ENCODE results near the gene KAZALD1.

KAZALD1 gene

DNA sequence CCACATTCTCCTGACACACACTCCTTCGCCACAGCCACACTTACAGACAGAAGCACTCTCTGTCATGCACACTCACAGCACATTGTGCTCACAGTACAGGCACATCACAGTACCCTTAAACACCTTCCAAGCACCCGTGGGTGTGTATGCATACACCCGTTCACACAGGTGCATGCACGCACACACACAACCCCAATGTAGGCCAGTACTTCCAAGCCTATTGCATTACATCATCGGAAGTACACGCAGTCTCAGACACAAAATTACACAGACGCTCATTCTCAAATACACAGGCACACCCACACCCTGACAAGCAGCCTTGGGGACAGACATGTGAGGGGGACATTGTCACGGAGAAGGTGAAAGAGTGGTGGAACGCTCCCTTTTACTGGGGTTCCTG is 11.1 kb downstream of the KAZALD1 start:
- no peaks in the 10 kb centered on the region for H3K36me3 ChIP-seq (ENCODE audit: control insufficient read depth in 1 of 2, insufficient read depth in 2 of 2, low read length in 2 of 2)
- no peak overlapping the region for H2AFZ ChIP-seq (ENCODE audit: insufficient read depth, low read length, poor library complexity)
- H3K9ac ChIP-seq (ENCODE audit: low read length), result no peak overlapping the region
- no peak overlapping the region for H2BK120ac ChIP-seq (ENCODE audit: insufficient read depth, low read length, poor library complexity)
- peaks cover 4% of the 10 kb centered on the region for H3K9me3 ChIP-seq (ENCODE audit: insufficient read depth, low read depth, low read length)
- H2BK12ac ChIP-seq (ENCODE audit: low read length), result no peak overlapping the region
- H3K4me1 ChIP-seq (ENCODE audit: control insufficient read depth in 1 of 2, insufficient read depth in 2 of 2, low read length in 2 of 2), result no peaks in the 10 kb centered on the region
- no peak overlapping the region for H3K14ac ChIP-seq (ENCODE audit: low read length)
- no peak overlapping the region for H3K27ac ChIP-seq (ENCODE audit: low read depth, low read length)
- H4K12ac ChIP-seq (ENCODE audit: low read depth, low read length), result no peak overlapping the region
- no peak overlapping the region for H3K4me2 ChIP-seq (ENCODE audit: low read length)
- no peak overlapping the region for H3K18ac ChIP-seq (ENCODE audit: low read length)
- H3K79me2 ChIP-seq (ENCODE audit: control insufficient read depth, insufficient read depth, low read length, poor library complexity), result no peaks in the 10 kb centered on the region
- H2AK5ac ChIP-seq (ENCODE audit: low read length), result no peak overlapping the region
- no CpG with 5 or more reads among the region's 9 CpGs for WGBS (ENCODE audit: extremely low coverage, insufficient coverage, insufficient read length)
- H4K91ac ChIP-seq (ENCODE audit: low read depth, low read length), result no peak overlapping the region
- H2BK5ac ChIP-seq (ENCODE audit: low read depth, low read length, poor library complexity), result no peak overlapping the region
- H3K23ac ChIP-seq (ENCODE audit: low read length), result no peak overlapping the region
- peak overlapping the region; percentile 54 for H3K4me3 ChIP-seq (ENCODE audit: low read depth, low read length)
- no peaks in the 10 kb centered on the region for H3K79me1 ChIP-seq (ENCODE audit: low read length)
- H3K4ac ChIP-seq (ENCODE audit: low read depth, low read length), result no peak overlapping the region
- DNase-seq, result no peak
- H4K8ac ChIP-seq (ENCODE audit: low read depth, low read length), result no peak overlapping the region
- peaks cover 8% of the 10 kb centered on the region for H3K27me3 ChIP-seq (ENCODE audit: insufficient read depth, low read length)

DNA sequence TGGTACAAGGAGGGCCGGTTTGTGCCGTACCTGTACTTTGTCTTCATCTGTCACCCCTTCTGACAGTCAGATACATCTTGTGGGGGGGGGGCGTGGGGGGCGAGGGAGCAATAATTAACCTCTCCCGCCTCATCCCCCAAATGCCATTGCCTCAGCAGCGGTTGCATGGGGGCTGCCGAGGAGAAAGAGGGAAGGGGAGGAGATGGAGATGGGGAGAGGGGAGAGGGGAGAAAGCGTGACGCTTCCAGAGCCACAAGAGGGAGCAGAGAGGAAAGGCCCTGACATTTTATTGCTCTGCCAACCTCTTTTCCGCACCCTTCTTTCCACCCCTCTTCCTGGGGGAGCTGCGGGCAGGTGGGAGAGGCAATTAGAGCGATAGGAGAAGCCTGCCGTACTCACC is 11.8 kb downstream of the KAZALD1 start:
- Histone ChIP-seq H3K4me2 (ENCODE audit: low read length) (no peak overlapping the region), H2BK5ac (ENCODE audit: low read depth, low read length, poor library complexity) (no peak overlapping the region), H4K8ac (ENCODE audit: low read depth, low read length) (no peak overlapping the region), H3K27ac (ENCODE audit: low read depth, low read length) (no peak overlapping the region), H3K23ac (ENCODE audit: low read length) (no peak overlapping the region), H3K4ac (ENCODE audit: low read depth, low read length) (no peak overlapping the region), H3K14ac (ENCODE audit: low read length) (no peak overlapping the region), H2AK5ac (ENCODE audit: low read length) (no peak overlapping the region), H3K79me1 (ENCODE audit: low read length) (no peaks in the 10 kb centered on the region), H3K4me3 (ENCODE audit: low read depth, low read length) (no peak overlapping the region), H3K18ac (ENCODE audit: low read length) (no peak overlapping the region), H3K4me1 (ENCODE audit: control insufficient read depth in 1 of 2, insufficient read depth in 2 of 2, low read length in 2 of 2) (no peaks in the 10 kb centered on the region), H4K12ac (ENCODE audit: low read depth, low read length) (no peak overlapping the region), H2AFZ (ENCODE audit: insufficient read depth, low read length, poor library complexity) (no peak overlapping the region), H3K9me3 (ENCODE audit: insufficient read depth, low read depth, low read length) (peaks cover 4% of the 10 kb centered on the region), H3K36me3 (ENCODE audit: control insufficient read depth in 1 of 2, insufficient read depth in 2 of 2, low read length in 2 of 2) (no peaks in the 10 kb centered on the region), H4K91ac (ENCODE audit: low read depth, low read length) (no peak overlapping the region), H2BK120ac (ENCODE audit: insufficient read depth, low read length, poor library complexity) (no peak overlapping the region), H3K27me3 (ENCODE audit: insufficient read depth, low read length) (peaks cover 8% of the 10 kb centered on the region), H3K79me2 (ENCODE audit: control insufficient read depth, insufficient read depth, low read length, poor library complexity) (no peaks in the 10 kb centered on the region), H3K9ac (ENCODE audit: low read length) (no peak overlapping the region), H2BK12ac (ENCODE audit: low read length) (no peak overlapping the region)
- DNase-seq, result no peak
- no CpG with 5 or more reads among the region's 13 CpGs for WGBS (ENCODE audit: extremely low coverage, insufficient coverage, insufficient read length)

GRCh38 chr10:101075775-101076174 is 14.0 kb downstream of the KAZALD1 start:
- no peak overlapping the region for H3K14ac ChIP-seq (ENCODE audit: low read length)
- H3K4me2 ChIP-seq (ENCODE audit: low read length), result no peak overlapping the region
- WGBS (ENCODE audit: extremely low coverage, insufficient coverage, insufficient read length), result no CpG with 5 or more reads among the region's 4 CpGs
- no peaks in the 10 kb centered on the region for H3K36me3 ChIP-seq (ENCODE audit: control insufficient read depth in 1 of 2, insufficient read depth in 2 of 2, low read length in 2 of 2)
- no peak overlapping the region for H4K8ac ChIP-seq (ENCODE audit: low read depth, low read length)
- H3K4ac ChIP-seq (ENCODE audit: low read depth, low read length), result no peak overlapping the region
- H3K79me2 ChIP-seq (ENCODE audit: control insufficient read depth, insufficient read depth, low read length, poor library complexity), result no peaks in the 10 kb centered on the region
- H3K23ac ChIP-seq (ENCODE audit: low read length), result no peak overlapping the region
- no peak overlapping the region for H3K4me3 ChIP-seq (ENCODE audit: low read depth, low read length)
- H3K9me3 ChIP-seq (ENCODE audit: insufficient read depth, low read depth, low read length), result peaks cover 4% of the 10 kb centered on the region
- no peak overlapping the region for H4K91ac ChIP-seq (ENCODE audit: low read depth, low read length)
- DNase-seq, result no peak
- no peak overlapping the region for H2BK5ac ChIP-seq (ENCODE audit: low read depth, low read length, poor library complexity)
- H3K18ac ChIP-seq (ENCODE audit: low read length), result no peak overlapping the region
- H2BK12ac ChIP-seq (ENCODE audit: low read length), result no peak overlapping the region
- no peak overlapping the region for H4K12ac ChIP-seq (ENCODE audit: low read depth, low read length)
- no peak overlapping the region for H3K27ac ChIP-seq (ENCODE audit: low read depth, low read length)
- no peak overlapping the region for H2BK120ac ChIP-seq (ENCODE audit: insufficient read depth, low read length, poor library complexity)
- peaks cover 8% of the 10 kb centered on the region for H3K27me3 ChIP-seq (ENCODE audit: insufficient read depth, low read length)
- no peaks in the 10 kb centered on the region for H3K4me1 ChIP-seq (ENCODE audit: control insufficient read depth in 1 of 2, insufficient read depth in 2 of 2, low read length in 2 of 2)
- H2AK5ac ChIP-seq (ENCODE audit: low read length), result no peak overlapping the region
- no peaks in the 10 kb centered on the region for H3K79me1 ChIP-seq (ENCODE audit: low read length)
- no peak overlapping the region for H3K9ac ChIP-seq (ENCODE audit: low read length)
- H2AFZ ChIP-seq (ENCODE audit: insufficient read depth, low read length, poor library complexity), result no peak overlapping the region

DNA sequence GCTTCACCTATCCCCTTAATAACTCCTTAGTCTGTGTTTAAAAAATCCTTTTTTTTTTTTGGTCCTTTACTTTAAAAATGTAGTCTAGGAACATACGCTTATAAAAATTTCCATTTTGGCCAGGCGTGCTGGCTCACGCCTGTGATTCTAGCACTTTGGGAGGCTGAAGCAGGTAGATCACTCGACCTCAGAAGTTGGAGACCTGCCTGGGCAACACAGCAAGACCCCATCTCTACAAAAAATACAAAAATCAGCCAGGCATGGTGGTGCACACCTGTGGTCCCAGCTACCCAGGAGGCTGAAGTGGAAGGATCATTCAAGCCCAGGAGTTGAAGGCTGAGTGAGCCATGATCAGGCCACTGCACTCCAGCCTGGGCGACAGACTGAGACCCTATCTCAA is 14.8 kb downstream of the KAZALD1 start:
- Histone ChIP-seq H3K4me1 (ENCODE audit: control insufficient read depth in 1 of 2, insufficient read depth in 2 of 2, low read length in 2 of 2) (no peaks in the 10 kb centered on the region), H2BK5ac (ENCODE audit: low read depth, low read length, poor library complexity) (no peak overlapping the region), H3K4me2 (ENCODE audit: low read length) (no peak overlapping the region), H3K9ac (ENCODE audit: low read length) (no peak overlapping the region), H2BK120ac (ENCODE audit: insufficient read depth, low read length, poor library complexity) (no peak overlapping the region), H3K23ac (ENCODE audit: low read length) (no peak overlapping the region), H3K18ac (ENCODE audit: low read length) (no peak overlapping the region), H3K27me3 (ENCODE audit: insufficient read depth, low read length) (peaks cover 8% of the 10 kb centered on the region), H3K4ac (ENCODE audit: low read depth, low read length) (no peak overlapping the region), H3K79me2 (ENCODE audit: control insufficient read depth, insufficient read depth, low read length, poor library complexity) (no peaks in the 10 kb centered on the region), H4K8ac (ENCODE audit: low read depth, low read length) (no peak overlapping the region), H3K79me1 (ENCODE audit: low read length) (no peaks in the 10 kb centered on the region), H3K4me3 (ENCODE audit: low read depth, low read length) (no peak overlapping the region), H2AFZ (ENCODE audit: insufficient read depth, low read length, poor library complexity) (no peak overlapping the region), H3K14ac (ENCODE audit: low read length) (no peak overlapping the region), H4K91ac (ENCODE audit: low read depth, low read length) (no peak overlapping the region), H4K12ac (ENCODE audit: low read depth, low read length) (no peak overlapping the region), H2AK5ac (ENCODE audit: low read length) (no peak overlapping the region), H3K9me3 (ENCODE audit: insufficient read depth, low read depth, low read length) (peaks cover 4% of the 10 kb centered on the region), H3K27ac (ENCODE audit: low read depth, low read length) (no peak overlapping the region), H2BK12ac (ENCODE audit: low read length) (no peak overlapping the region), H3K36me3 (ENCODE audit: control insufficient read depth in 1 of 2, insufficient read depth in 2 of 2, low read length in 2 of 2) (no peaks in the 10 kb centered on the region)
- DNase-seq, result no peak
- no CpG with 5 or more reads among the region's 5 CpGs for WGBS (ENCODE audit: extremely low coverage, insufficient coverage, insufficient read length)
